GM19025 (cell line): ENCODE measurements around the gene SYTL3.
"Not testable (repeated sequence)": the region's sequence is repeated elsewhere in the genome, so short reads cannot be mapped to it uniquely, and the experiment has no call there.

ENCODE experiments used
- ATAC-seq: cut with Tn5 transposase; IDR thresholded peaks from one replicate; pipeline ENCODE4 v1.9.1; 2021; ENCODE audit warnings: mild to moderate bottlenecking, low read depth, moderate library complexity; ENCODE audit not compliant: unreplicated experiment

Gene SYTL3

DNA sequence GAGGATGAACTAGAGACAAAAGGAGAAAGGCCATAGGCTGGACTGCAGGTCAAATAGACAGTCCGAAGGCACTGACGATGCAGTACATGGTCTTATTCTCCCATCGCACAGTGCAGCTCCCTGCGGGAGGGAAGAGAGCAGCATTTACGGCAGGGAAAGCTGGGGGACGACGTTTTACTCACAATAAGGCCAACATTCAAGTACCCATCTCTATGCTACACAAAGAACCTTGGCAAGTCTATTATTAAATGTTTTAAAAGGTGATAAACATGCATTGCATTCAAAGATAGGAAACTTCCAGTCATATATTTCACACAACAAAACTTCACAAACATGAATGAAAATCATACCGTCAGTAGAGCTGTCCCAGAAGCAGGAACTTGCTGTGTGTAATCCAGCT, 13.1 kb upstream of the SYTL3 start:
- no peak for ATAC-seq

DNA sequence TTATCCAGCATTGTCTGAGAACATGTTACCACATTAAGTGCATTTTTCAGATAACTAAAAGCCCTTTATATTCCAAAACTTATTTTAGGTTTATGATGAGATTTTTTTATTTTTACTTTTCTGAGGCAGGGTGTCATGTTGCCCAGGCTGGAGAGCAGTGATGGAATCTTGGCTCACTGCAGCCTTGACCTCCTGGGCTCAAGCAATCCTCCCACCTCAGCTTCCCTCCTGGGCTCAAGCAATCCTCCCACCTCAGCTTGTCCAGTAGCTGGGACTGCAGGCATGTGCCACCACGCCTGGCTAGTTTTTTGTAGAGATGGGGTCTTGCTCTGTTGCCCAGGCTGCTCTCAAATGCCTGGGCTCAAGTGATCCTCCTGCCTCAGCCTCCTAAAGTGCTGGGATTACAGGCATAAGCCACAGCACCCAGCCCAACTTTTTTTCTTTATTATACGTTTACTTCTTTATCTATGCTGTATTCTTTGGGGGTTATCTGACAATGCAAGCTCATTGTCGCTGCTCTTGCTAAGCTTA, 11.5 kb upstream of the SYTL3 start:
- ATAC-seq: no peak

- no peak for ATAC-seq
These were observed 10.8 kb upstream of the SYTL3 start for GRCh38 chr6:158639056-158639455.

GRCh38 chr6:158640519-158640918, 9.3 kb upstream of the SYTL3 start:
- ATAC-seq: no peak

DNA sequence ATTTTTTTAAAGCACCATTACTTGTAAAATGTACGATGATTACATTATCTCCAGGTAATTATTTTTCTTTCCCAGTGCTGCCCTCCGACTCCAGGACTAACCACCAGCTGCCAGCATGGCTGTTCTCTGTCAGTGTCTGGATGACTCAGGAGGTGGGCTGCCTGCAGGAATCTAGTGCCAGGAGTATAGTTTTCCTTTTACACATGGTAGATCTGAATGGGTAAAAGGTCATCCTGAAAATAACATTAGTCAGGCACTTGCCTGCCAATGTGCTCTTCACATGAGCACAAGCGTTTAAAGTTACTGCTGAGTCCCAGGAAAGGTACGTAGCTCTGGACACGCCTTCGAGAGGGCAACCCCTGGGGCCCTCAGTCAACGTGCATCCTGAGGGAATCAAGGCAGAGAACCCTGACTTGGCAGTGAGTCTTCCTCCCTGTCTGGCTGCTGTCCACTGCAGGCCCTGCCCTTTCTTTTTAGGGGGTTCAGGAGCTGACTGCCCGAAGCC, 7.7 kb upstream of the SYTL3 start:
- no peak for ATAC-seq

- ATAC-seq: no peak
These were observed 6.0 kb upstream of the SYTL3 start for GRCh38 chr6:158643836-158644230.

- peak; percentile 51 for ATAC-seq
These were observed 5.4 kb upstream of the SYTL3 start, which contains the start of gene DYNLT1 for GRCh38 chr6:158644231-158645063. DYNLT1 (minus strand) TSS chr6:158644743; CDS start chr6:158644708, 35 bp downstream.

- no peak for ATAC-seq
These were observed 4.5 kb upstream of the SYTL3 start for GRCh38 chr6:158645064-158646022.

GRCh38 chr6:158646023-158646910, 3.6 kb upstream of the SYTL3 start:
- ATAC-seq: no peak

GRCh38 chr6:158647501-158647900, 2.4 kb upstream of the SYTL3 start:
- no peak for ATAC-seq

DNA sequence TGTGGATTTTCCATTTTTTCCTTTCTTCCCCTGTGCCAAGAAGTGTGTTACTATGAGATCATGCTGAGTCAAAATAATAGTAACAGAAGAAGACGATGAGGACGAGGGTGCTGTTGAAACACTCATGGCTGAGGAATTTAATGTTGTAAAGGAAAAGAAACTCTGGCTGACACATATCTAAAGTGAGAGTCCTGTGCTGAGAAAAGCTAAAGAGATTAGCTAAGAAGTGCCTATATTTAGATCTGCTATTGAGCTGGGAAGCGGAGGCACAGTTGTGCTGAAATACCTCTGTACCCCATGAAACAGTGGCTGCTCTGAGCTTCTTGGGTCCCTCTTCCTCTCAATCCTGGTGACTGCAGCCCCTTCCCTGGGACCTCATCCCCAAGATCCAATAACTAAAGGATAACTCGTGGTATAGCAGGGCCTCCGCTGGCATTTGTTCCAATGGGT, 1.1 kb upstream of the SYTL3 start:
- ATAC-seq: no peak

GRCh38 chr6:158651981-158652737, 2.3 kb downstream of the SYTL3 start:
- not testable (repeated sequence) for ATAC-seq

DNA sequence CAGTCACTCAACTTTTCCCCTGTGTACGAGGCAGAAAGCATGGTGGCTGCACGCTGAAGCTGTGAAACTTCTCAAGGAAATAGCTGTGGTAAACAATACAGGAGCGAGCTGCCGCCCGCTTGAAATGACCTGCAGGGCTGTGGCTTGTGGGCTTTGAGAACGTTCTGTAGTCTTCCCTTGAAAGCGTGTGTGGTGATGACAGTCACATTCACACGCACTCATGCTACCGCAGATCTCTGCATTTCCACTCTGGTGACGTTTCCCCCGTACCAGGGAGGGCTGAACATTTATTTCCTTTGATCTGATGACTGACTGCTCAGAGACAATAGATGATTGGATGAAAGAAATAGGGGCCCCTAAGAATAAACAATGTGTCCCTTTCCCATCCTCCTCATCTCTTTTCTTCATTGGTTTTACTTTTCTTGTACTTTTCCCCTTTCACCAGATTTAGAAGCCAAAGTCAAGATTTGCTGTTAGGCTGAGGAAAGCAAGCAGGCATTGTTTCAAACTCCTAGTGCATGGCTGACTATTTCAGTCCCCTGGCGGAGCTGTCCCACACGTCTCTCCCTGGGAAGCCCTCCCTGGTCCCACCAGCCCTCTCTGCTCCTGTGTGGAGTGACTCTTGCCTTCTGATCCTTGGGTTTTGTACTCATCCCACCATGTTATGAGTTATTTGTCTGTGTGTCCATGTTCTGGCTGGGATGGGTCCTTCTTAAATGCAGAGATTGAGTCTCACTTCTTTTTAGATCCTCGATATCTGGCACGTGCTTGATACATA, 3.9 kb downstream of the SYTL3 start:
- ATAC-seq: peak; percentile 53

GRCh38 chr6:158654498-158654897, 4.6 kb downstream of the SYTL3 start:
- ATAC-seq: no peak

DNA sequence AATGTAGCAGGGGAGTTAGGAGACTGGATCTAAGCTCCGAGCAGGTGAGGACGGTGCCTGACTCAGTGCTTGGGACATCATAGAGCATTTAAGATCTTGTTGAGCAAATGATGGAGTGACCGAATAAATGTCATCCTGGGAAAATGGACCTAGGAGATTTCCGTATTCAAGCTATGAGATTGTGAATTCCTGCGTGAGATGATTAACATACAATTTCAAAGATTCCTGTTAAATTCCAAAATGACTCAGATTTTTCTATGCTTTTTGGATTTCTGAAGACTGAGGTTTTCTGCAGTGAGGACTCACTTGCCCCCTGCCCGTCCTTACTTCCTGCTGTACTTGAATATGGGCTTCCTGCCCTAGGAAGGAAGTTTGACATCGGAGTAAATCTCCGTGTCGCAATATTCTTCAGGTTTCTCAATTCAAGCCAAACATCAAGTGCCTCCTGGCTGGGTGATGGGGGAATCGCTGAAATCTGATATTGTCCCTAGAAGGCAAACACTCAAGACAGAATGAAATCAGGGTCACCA, 5.2 kb downstream of the SYTL3 start:
- no peak for ATAC-seq

DNA sequence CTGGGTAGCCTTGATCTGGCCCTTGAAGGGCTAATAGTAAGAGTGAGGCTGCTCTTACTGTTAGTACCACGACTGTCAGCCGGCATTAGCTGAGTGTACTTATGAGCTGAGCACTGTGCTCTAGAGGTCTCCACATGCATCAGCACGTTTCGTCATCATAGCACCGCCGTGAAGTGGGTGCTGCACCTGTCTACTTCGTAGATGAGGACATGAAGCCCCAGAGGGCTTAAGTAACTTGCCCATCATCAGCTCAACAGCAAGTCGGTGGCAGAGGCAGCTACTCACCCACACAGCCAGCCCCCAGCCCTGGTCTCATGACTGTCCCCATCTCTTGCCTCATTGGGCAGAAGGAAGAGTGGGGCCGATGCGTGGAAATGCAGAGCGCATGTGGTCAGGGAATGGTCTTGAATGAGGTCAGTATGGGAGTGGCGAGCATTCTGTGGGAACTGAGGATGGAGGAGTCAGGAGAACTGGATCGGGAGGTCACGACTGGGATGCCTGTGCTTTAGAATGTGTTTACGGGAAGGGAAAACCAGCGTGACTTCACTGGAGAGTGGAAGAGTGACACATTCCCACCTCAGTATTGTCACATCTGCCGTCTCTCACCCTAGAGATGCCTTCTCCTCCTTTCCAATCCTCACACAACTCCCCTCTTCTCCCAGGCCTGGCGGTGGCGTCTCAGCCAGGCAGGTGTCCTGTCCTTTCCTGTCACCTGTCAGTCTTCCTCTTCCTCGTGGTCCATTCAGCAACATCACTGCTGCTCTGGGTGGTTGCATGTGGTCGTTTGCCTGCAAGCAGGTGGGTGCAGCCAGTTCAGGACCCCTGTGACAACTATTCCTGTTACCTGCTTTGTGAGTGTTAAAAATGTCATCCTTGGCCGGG, 6.0 kb downstream of the SYTL3 start:
- ATAC-seq: no peak

- ATAC-seq: not testable (repeated sequence)
These were observed 7.1 kb downstream of the SYTL3 start for GRCh38 chr6:158656986-158657385.
